Suprapubic skin (tissue), 3 donors: Measurements from ENCODE around the gene DIS3L.

Source experiments
- EP300 ChIP-seq: sonication (generic); formaldehyde crosslinking; IDR thresholded peaks from one replicate; pipeline ENCODE4 v1.6.1; 2017; ENCODE audit warnings: antibody characterized with exemption
- TF ChIP-seq, protein P1 (sequence below), 2 donors: fragments of 200-600 bp in 1 of 2; fragments of 450-650 bp in 1 of 2; sonication (generic) in 1 of 2; IDR thresholded peaks; one replicate each; pipeline ENCODE4 v1.5.1; 2016 to 2019; ENCODE audit warnings: antibody characterized with exemption in 2 of 2, mild to moderate bottlenecking in 1 of 2, moderate library complexity in 1 of 2

- TF ChIP-seq EP300: no peak
- TF ChIP-seq, protein P1, sequence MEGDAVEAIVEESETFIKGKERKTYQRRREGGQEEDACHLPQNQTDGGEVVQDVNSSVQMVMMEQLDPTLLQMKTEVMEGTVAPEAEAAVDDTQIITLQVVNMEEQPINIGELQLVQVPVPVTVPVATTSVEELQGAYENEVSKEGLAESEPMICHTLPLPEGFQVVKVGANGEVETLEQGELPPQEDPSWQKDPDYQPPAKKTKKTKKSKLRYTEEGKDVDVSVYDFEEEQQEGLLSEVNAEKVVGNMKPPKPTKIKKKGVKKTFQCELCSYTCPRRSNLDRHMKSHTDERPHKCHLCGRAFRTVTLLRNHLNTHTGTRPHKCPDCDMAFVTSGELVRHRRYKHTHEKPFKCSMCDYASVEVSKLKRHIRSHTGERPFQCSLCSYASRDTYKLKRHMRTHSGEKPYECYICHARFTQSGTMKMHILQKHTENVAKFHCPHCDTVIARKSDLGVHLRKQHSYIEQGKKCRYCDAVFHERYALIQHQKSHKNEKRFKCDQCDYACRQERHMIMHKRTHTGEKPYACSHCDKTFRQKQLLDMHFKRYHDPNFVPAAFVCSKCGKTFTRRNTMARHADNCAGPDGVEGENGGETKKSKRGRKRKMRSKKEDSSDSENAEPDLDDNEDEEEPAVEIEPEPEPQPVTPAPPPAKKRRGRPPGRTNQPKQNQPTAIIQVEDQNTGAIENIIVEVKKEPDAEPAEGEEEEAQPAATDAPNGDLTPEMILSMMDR (IDR thresholded peaks at IDR 0.05): no peak
These were observed 2.8 kb downstream of the DIS3L start for GRCh38 chr15:66296186-66296585.
